GM23338 (cell line): ENCODE data around the gene NET1. TPM values are rescaled to one million over a fixed set of nuclear protein-coding genes. Genes with fewer than 3 reads are reported as not detected.

Source experiments
- ATAC-seq: fragments of 200-7000 bp; cut with Tn5 transposase; 3 replicates; pipeline ENCODE4 v1.9.1; 2020
- DNase-seq: peaks from one replicate; pipeline ENCODE4 v3.0.0-alpha.2; 2015; ENCODE audit warnings: low spot score
- H2AFZ ChIP-seq: fragments of 200-600 bp; sonication (generic); 2 replicates; pipeline ENCODE4 v1.8.0; 2016; ENCODE audit warnings: antibody characterized with exemption, mild to moderate bottlenecking, moderate library complexity
- H3F3A ChIP-seq: fragments of 200-600 bp; sonication (generic); replicated peaks from 2 replicates; pipeline ENCODE4 v1.8.0; 2017; ENCODE audit warnings: antibody characterized with exemption, mixed run types, low read depth
- H3K27ac ChIP-seq: fragments of 200-600 bp; sonication (generic); 2 replicates; pipeline ENCODE4 v1.6.1; 2016; ENCODE audit warnings: low read depth
- H3K27me3 ChIP-seq: fragments of 200-600 bp; sonication (generic); 2 replicates; pipeline ENCODE4 v1.8.0; 2016; ENCODE audit warnings: mild to moderate bottlenecking, mixed run types, moderate library complexity; ENCODE audit not compliant: insufficient read depth
- H3K36me3 ChIP-seq: fragments of 200-600 bp; sonication (generic); 2 replicates; pipeline ENCODE4 v1.8.0; 2016; ENCODE audit warnings: mild to moderate bottlenecking; ENCODE audit not compliant: insufficient read depth
- H3K4me1 ChIP-seq: fragments of 200-600 bp; sonication (generic); 2 replicates; pipeline ENCODE4 v1.8.0; 2016; ENCODE audit warnings: mild to moderate bottlenecking, moderate library complexity; ENCODE audit not compliant: insufficient read depth
- H3K4me2 ChIP-seq: fragments of 200-600 bp; sonication (generic); 2 replicates; pipeline ENCODE4 v1.7.1; 2017; ENCODE audit warnings: mixed run types
- H3K4me3 ChIP-seq: fragments of 200-600 bp; sonication (generic); 2 replicates; pipeline ENCODE4 v1.6.1; 2016; ENCODE audit warnings: mixed run types
- H3K79me2 ChIP-seq: fragments of 200-600 bp; sonication (generic); replicated peaks from 2 replicates; pipeline ENCODE4 v1.8.0; 2017; ENCODE audit warnings: mild to moderate bottlenecking; ENCODE audit not compliant: insufficient read depth
- H3K9me2 ChIP-seq: fragments of 200-600 bp; sonication (generic); 2 replicates; pipeline ENCODE4 v1.8.0; 2017; ENCODE audit not compliant: insufficient read depth
- H4K20me1 ChIP-seq: fragments of 200-600 bp; sonication (generic); replicated peaks from 2 replicates; pipeline ENCODE4 v1.8.0; 2017; ENCODE audit warnings: mild to moderate bottlenecking; ENCODE audit not compliant: insufficient read depth
- H3K27ac Mint-ChIP-seq: 2 replicates; pipeline ENCODE4 v1.8.0; 2020; ENCODE audit warnings: inconsistent platforms, mild to moderate bottlenecking, moderate library complexity, mixed read lengths
- H3K27me3 Mint-ChIP-seq: 3 replicates; pipeline ENCODE4 v1.8.0; 2022; ENCODE audit warnings: low read depth, mild to moderate bottlenecking, moderate library complexity, mixed read lengths, inconsistent platforms; ENCODE audit not compliant: insufficient read depth, poor library complexity
- H3K36me3 Mint-ChIP-seq: 3 replicates; pipeline ENCODE4 v1.8.0; 2021; ENCODE audit warnings: low read depth, mild to moderate bottlenecking, inconsistent platforms, moderate library complexity, mixed read lengths
- H3K4me1 Mint-ChIP-seq: 3 replicates; pipeline ENCODE4 v1.8.0; 2020; ENCODE audit warnings: mild to moderate bottlenecking, inconsistent platforms, mixed read lengths
- H3K4me3 Mint-ChIP-seq: 3 replicates; pipeline ENCODE4 v1.8.0; 2021; ENCODE audit warnings: moderate library complexity, mild to moderate bottlenecking, inconsistent platforms, mixed read lengths
- H3K9me3 Mint-ChIP-seq: 3 replicates; pipeline ENCODE4 v1.8.0; 2020; ENCODE audit warnings: moderate library complexity, mild to moderate bottlenecking, inconsistent platforms, mixed read lengths
- CREB1 ChIP-seq: fragments of 250-450 bp; sonication (Bioruptor Pico); IDR thresholded peaks from 2 replicates; pipeline ENCODE4 v1.5.0; 2020; ENCODE audit warnings: low read depth, mild to moderate bottlenecking, moderate library complexity
- ETS1 ChIP-seq: IDR thresholded peaks from 2 replicates; pipeline ENCODE4 v1.6.1; 2016; ENCODE audit warnings: antibody characterized with exemption
- EZH2 ChIP-seq: fragments of 200-600 bp; sonication (generic); IDR thresholded peaks from one replicate; pipeline ENCODE4 v1.8.0; 2017; ENCODE audit warnings: antibody characterized with exemption, mild to moderate bottlenecking, low read depth; ENCODE audit not compliant: unreplicated experiment
- EZH2phosphoT487 ChIP-seq: fragments of 200-600 bp; sonication (generic); IDR thresholded peaks from one replicate; pipeline ENCODE4 v1.8.1; 2018; ENCODE audit warnings: antibody characterized with exemption; ENCODE audit not compliant: unreplicated experiment
- JUNB ChIP-seq: IDR thresholded peaks from one replicate; pipeline ENCODE4 v1.6.1; 2016; ENCODE audit warnings: antibody characterized with exemption; ENCODE audit not compliant: unreplicated experiment
- NANOG ChIP-seq: IDR thresholded peaks from 2 replicates; pipeline ENCODE4 v1.6.1; 2016; ENCODE audit warnings: antibody characterized with exemption, borderline replicate concordance
- POLR2AphosphoS5 ChIP-seq: IDR thresholded peaks from 2 replicates; pipeline ENCODE4 v1.6.1; 2016; ENCODE audit warnings: antibody characterized with exemption, low read depth
- STAT1 ChIP-seq: IDR thresholded peaks from one replicate; pipeline ENCODE4 v1.6.1; 2016; ENCODE audit warnings: antibody characterized with exemption; ENCODE audit not compliant: unreplicated experiment
- ZNF114 ChIP-seq: fragments of 250-450 bp; sonication (Bioruptor Pico); IDR thresholded peaks from 2 replicates; pipeline ENCODE4 v1.5.0; 2020; ENCODE audit warnings: mild to moderate bottlenecking, moderate library complexity
- ZNF331 ChIP-seq: fragments of 250-450 bp; sonication (Bioruptor Pico); IDR thresholded peaks from 2 replicates; pipeline ENCODE4 v1.5.0; 2020; ENCODE audit warnings: low read depth, mild to moderate bottlenecking, moderate library complexity
- polyA plus RNA-seq: library from polyadenylated mRNA; unstranded; fragments of >200 nt; fragmentation: Nextera tagmentation; extraction: Ambion mirVana; gene quantifications from 2 replicates; pipeline ENCODE4 v1.2.1, GENCODE V29; 2016
- total RNA-seq: library from RNA; depleted of rRNA; stranded (reverse); fragments of >200 nt; shearing (Covaris generic); gene quantifications from 2 replicates; pipeline ENCODE4 v1.2.3, GENCODE V29; 2014
- TF ChIP-seq, protein P1 (sequence below): IDR thresholded peaks from one replicate; pipeline ENCODE4 v1.6.1; 2018; ENCODE audit warnings: antibody characterized with exemption; ENCODE audit not compliant: unreplicated experiment
- TF ChIP-seq, protein P2 (sequence below): fragments of 250-450 bp; sonication (Bioruptor Pico); IDR thresholded peaks from 2 replicates; pipeline ENCODE4 v1.5.0; 2020; ENCODE audit warnings: mild to moderate bottlenecking, moderate library complexity
- TF ChIP-seq, protein P3 (sequence below), 2 experiments: fragments of 200-600 bp in 1 of 2; sonication (generic) in 1 of 2; conservative IDR thresholded peaks; 2 replicates each; pipeline versions ENCODE4 v1.5.1 to v1.6.1; 2016 to 2017; ENCODE audit warnings: antibody characterized with exemption in 2 of 2, low read depth in 2 of 2, mild to moderate bottlenecking in 2 of 2, moderate library complexity in 1 of 2

The NET1 gene
- total and polyA plus RNA-seq, 2 experiments from 2014 or later: 47.9 to 93.9 TPM

GRCh38 chr10:5458425-5458824 is 46.1 kb downstream of the NET1 start:
- peaks cover 51% of the 10 kb centered on the region for H3K36me3 ChIP-seq
- Mint-ChIP-seq H3K36me3 (peaks cover 90% of the 10 kb centered on the region), H3K4me1 (peaks cover 17% of the 10 kb centered on the region), H3K4me3 (no peak overlapping the region), H3K27me3 (peaks cover 8% of the 10 kb centered on the region), H3K27ac (no peak overlapping the region; the same call in 1 of the 2 replicates), H3K9me3 (peaks cover 9% of the 10 kb centered on the region)
- ATAC-seq (no peak), DNase-seq (no peak)
- no peak overlapping the region for H3K4me3 ChIP-seq
- no peaks in the 10 kb centered on the region; the same call in 1 of the 2 replicates for H3K79me2 ChIP-seq
- H3K4me1 ChIP-seq: peaks cover 8% of the 10 kb centered on the region
- H3K27ac ChIP-seq: no peak overlapping the region
- no peaks in the 10 kb centered on the region for H3K27me3 ChIP-seq
- TF ChIP-seq NANOG: no peak
- TF ChIP-seq EZH2phosphoT487: no peak
- TF ChIP-seq, protein P1, sequence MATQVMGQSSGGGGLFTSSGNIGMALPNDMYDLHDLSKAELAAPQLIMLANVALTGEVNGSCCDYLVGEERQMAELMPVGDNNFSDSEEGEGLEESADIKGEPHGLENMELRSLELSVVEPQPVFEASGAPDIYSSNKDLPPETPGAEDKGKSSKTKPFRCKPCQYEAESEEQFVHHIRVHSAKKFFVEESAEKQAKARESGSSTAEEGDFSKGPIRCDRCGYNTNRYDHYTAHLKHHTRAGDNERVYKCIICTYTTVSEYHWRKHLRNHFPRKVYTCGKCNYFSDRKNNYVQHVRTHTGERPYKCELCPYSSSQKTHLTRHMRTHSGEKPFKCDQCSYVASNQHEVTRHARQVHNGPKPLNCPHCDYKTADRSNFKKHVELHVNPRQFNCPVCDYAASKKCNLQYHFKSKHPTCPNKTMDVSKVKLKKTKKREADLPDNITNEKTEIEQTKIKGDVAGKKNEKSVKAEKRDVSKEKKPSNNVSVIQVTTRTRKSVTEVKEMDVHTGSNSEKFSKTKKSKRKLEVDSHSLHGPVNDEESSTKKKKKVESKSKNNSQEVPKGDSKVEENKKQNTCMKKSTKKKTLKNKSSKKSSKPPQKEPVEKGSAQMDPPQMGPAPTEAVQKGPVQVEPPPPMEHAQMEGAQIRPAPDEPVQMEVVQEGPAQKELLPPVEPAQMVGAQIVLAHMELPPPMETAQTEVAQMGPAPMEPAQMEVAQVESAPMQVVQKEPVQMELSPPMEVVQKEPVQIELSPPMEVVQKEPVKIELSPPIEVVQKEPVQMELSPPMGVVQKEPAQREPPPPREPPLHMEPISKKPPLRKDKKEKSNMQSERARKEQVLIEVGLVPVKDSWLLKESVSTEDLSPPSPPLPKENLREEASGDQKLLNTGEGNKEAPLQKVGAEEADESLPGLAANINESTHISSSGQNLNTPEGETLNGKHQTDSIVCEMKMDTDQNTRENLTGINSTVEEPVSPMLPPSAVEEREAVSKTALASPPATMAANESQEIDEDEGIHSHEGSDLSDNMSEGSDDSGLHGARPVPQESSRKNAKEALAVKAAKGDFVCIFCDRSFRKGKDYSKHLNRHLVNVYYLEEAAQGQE: no peak
- no peak for TF ChIP-seq JUNB
- TF ChIP-seq CREB1 (CRISPR knock-in tag): no peak
- TF ChIP-seq STAT1: no peak
- no peak for TF ChIP-seq ETS1
- TF ChIP-seq ZNF331 (CRISPR knock-in tag): no peak
- TF ChIP-seq POLR2AphosphoS5: no peak
- TF ChIP-seq, protein P2, sequence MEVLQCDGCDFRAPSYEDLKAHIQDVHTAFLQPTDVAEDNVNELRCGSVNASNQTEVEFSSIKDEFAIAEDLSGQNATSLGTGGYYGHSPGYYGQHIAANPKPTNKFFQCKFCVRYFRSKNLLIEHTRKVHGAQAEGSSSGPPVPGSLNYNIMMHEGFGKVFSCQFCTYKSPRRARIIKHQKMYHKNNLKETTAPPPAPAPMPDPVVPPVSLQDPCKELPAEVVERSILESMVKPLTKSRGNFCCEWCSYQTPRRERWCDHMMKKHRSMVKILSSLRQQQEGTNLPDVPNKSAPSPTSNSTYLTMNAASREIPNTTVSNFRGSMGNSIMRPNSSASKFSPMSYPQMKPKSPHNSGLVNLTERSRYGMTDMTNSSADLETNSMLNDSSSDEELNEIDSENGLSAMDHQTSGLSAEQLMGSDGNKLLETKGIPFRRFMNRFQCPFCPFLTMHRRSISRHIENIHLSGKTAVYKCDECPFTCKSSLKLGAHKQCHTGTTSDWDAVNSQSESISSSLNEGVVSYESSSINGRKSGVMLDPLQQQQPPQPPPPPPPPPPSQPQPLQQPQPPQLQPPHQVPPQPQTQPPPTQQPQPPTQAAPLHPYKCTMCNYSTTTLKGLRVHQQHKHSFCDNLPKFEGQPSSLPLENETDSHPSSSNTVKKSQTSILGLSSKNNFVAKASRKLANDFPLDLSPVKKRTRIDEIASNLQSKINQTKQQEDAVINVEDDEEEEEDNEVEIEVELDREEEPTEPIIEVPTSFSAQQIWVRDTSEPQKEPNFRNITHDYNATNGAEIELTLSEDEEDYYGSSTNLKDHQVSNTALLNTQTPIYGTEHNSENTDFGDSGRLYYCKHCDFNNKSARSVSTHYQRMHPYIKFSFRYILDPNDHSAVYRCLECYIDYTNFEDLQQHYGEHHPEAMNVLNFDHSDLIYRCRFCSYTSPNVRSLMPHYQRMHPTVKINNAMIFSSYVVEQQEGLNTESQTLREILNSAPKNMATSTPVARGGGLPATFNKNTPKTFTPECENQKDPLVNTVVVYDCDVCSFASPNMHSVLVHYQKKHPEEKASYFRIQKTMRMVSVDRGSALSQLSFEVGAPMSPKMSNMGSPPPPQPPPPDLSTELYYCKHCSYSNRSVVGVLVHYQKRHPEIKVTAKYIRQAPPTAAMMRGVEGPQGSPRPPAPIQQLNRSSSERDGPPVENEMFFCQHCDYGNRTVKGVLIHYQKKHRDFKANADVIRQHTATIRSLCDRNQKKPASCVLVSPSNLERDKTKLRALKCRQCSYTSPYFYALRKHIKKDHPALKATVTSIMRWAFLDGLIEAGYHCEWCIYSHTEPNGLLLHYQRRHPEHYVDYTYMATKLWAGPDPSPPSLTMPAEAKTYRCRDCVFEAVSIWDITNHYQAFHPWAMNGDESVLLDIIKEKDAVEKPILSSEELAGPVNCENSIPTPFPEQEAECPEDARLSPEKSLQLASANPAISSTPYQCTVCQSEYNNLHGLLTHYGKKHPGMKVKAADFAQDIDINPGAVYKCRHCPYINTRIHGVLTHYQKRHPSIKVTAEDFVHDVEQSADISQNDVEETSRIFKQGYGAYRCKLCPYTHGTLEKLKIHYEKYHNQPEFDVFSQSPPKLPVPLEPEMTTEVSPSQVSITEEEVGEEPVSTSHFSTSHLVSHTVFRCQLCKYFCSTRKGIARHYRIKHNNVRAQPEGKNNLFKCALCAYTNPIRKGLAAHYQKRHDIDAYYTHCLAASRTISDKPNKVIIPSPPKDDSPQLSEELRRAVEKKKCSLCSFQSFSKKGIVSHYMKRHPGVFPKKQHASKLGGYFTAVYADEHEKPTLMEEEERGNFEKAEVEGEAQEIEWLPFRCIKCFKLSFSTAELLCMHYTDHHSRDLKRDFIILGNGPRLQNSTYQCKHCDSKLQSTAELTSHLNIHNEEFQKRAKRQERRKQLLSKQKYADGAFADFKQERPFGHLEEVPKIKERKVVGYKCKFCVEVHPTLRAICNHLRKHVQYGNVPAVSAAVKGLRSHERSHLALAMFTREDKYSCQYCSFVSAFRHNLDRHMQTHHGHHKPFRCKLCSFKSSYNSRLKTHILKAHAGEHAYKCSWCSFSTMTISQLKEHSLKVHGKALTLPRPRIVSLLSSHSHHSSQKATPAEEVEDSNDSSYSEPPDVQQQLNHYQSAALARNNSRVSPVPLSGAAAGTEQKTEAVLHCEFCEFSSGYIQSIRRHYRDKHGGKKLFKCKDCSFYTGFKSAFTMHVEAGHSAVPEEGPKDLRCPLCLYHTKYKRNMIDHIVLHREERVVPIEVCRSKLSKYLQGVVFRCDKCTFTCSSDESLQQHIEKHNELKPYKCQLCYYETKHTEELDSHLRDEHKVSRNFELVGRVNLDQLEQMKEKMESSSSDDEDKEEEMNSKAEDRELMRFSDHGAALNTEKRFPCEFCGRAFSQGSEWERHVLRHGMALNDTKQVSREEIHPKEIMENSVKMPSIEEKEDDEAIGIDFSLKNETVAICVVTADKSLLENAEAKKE (CRISPR knock-in tag): no peak
- TF ChIP-seq ZNF114 (CRISPR knock-in tag): no peak
- TF ChIP-seq EZH2: no peak
- TF ChIP-seq, protein P3, sequence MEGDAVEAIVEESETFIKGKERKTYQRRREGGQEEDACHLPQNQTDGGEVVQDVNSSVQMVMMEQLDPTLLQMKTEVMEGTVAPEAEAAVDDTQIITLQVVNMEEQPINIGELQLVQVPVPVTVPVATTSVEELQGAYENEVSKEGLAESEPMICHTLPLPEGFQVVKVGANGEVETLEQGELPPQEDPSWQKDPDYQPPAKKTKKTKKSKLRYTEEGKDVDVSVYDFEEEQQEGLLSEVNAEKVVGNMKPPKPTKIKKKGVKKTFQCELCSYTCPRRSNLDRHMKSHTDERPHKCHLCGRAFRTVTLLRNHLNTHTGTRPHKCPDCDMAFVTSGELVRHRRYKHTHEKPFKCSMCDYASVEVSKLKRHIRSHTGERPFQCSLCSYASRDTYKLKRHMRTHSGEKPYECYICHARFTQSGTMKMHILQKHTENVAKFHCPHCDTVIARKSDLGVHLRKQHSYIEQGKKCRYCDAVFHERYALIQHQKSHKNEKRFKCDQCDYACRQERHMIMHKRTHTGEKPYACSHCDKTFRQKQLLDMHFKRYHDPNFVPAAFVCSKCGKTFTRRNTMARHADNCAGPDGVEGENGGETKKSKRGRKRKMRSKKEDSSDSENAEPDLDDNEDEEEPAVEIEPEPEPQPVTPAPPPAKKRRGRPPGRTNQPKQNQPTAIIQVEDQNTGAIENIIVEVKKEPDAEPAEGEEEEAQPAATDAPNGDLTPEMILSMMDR (conservative IDR thresholded peaks at IDR 0.05; ENCODE audit: low read depth in 2 of 2): no peak
- no peaks in the 10 kb centered on the region for H3F3A ChIP-seq
- H3K9me2 ChIP-seq: peaks cover 3% of the 10 kb centered on the region; the same call in 1 of the 2 replicates
- no peaks in the 10 kb centered on the region for H4K20me1 ChIP-seq
- H2AFZ ChIP-seq: no peak overlapping the region
- H3K4me2 ChIP-seq: no peak overlapping the region
